GM12864 (cell line): ENCODE results near the gene PIH1D1.
"Not testable (repeated sequence)": the region's sequence is repeated elsewhere in the genome, so short reads cannot be mapped to it uniquely, and the experiment has no call there.

ENCODE experiments used
- DNase-seq: peaks from one replicate; pipeline ENCODE4 v3.0.0-alpha.2; 2011; ENCODE audit warnings: low read depth
- H3K4me3 ChIP-seq: 2 replicates; pipeline ENCODE4 v1.5.1; 2011; ENCODE audit warnings: mild to moderate bottlenecking, low read depth, low read length, control low read depth
- CTCF ChIP-seq: IDR thresholded peaks from 2 replicates; pipeline ENCODE4 v1.5.1; 2011; ENCODE audit warnings: low read depth, mild to moderate bottlenecking, moderate library complexity, low read length, control low read depth, inconsistent platforms; ENCODE audit errors: missing control alignments

Gene PIH1D1

GRCh38 chr19:49445997-49446396 is 5.6 kb downstream of the PIH1D1 start:
- no peak overlapping the region for H3K4me3 ChIP-seq
- no peak for DNase-seq
- TF ChIP-seq CTCF: no peak

- H3K4me3 ChIP-seq, DNase-seq: not testable (repeated sequence)
These were observed 7.4 kb downstream of the PIH1D1 start for GRCh38 chr19:49444100-49444700.

- DNase-seq: peak; percentile 84
- TF ChIP-seq CTCF: peak; percentile 87
- peak overlapping the region; percentile 62 for H3K4me3 ChIP-seq
These were observed 8.1 kb downstream of the PIH1D1 start for GRCh38 chr19:49443366-49444099.

- TF ChIP-seq CTCF: no peak
- no peak for DNase-seq
- H3K4me3 ChIP-seq: peak overlapping the region; percentile 62
These were observed 8.7 kb downstream of the PIH1D1 start for GRCh38 chr19:49442771-49443365.

GRCh38 chr19:49442354-49442753 is 9.3 kb downstream of the PIH1D1 start:
- H3K4me3 ChIP-seq: peak overlapping the region; percentile 4; the same call in 1 of the 2 replicates
- TF ChIP-seq CTCF: no peak
- DNase-seq: no peak

- H3K4me3 ChIP-seq: no peak overlapping the region
- no peak for DNase-seq
- no peak for TF ChIP-seq CTCF
These were observed 9.7 kb downstream of the PIH1D1 start for GRCh38 chr19:49441960-49442350.

- no peak for TF ChIP-seq CTCF
- H3K4me3 ChIP-seq: no peak within 1 kb of the TSS; the same call in 1 of the 2 replicates
- no peak for DNase-seq
These were observed 10.2 kb downstream of the PIH1D1 start, which contains the start of gene SLC17A7 for GRCh38 chr19:49441210-49441959. SLC17A7 (minus strand) TSS chr19:49441527; CDS start chr19:49441379, 148 bp downstream.
